NCI-H460 (cell line): Measurements from ENCODE around the gene GADD45G. TPM values are rescaled to one million over a fixed set of nuclear protein-coding genes. Genes with fewer than 3 reads are reported as not detected.

Experiments used
- DNase-seq: peaks from one replicate; pipeline ENCODE4 v3.0.0-alpha.2; 2016; ENCODE audit warnings: low read depth; ENCODE audit errors: extremely low read depth
- polyA plus RNA-seq: library from polyadenylated mRNA; depleted of rRNA; stranded (reverse); fragments of >200 nt; gene quantifications from 2 replicates; pipeline ENCODE4 v1.2.3, GENCODE V29; 2014; cell fraction: nucleus; rRNA removed
- total RNA-seq: library from RNA; depleted of rRNA; stranded (reverse); fragments of >200 nt; shearing (Covaris generic); gene quantifications from 2 replicates; pipeline ENCODE4 v1.2.3, GENCODE V29; 2014; rRNA removed

The GADD45G gene, protein sequence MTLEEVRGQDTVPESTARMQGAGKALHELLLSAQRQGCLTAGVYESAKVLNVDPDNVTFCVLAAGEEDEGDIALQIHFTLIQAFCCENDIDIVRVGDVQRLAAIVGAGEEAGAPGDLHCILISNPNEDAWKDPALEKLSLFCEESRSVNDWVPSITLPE
- 3.4 and 3.8 TPM in 2 replicates for total RNA-seq
- 2.5 and 10.9 TPM in 2 replicates for polyA plus RNA-seq

DNA sequence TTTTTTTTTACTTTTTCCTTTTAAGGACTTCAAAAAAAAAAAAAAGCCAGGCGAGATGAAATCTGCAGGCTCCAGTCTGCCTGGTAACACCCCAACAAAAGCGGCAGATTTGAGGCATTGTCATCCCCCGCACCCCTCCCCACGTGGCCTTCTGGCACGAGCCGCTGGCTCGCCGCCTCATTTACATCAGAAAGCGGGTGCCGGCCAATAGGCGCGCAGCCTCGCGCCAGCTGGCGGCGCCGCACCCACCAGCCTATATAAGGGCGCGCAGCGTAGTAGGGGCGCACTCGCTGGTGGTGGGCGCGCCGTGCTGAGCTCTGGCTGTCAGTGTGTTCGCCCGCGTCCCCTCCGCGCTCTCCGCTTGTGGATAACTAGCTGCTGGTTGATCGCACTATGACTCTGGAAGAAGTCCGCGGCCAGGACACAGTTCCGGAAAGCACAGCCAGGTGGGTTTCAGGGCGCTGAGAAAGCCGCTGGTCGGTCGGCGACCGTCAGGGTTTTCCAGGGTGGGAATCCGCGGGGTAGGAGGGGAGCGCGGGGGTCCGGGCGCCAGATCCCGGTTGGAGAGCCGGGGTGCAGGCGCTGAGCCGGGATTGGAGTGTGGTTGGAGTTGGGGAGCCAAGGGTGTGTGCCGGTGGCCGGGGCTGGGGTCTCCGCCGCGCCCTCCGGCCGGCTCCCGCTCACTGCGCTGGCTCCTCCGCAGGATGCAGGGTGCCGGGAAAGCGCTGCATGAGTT is at the start of gene GADD45G:
Gene GADD45G, plus strand, starts transcription at position 284 of the 736 bp plus-strand sequence. Its CDS starts 110 bp downstream, at position 394.
- peak; percentile 76 for DNase-seq

- no peak for DNase-seq
Measured at GRCh38 chr9:89555036-89555415, 49.8 kb upstream of the GADD45G start.

DNA sequence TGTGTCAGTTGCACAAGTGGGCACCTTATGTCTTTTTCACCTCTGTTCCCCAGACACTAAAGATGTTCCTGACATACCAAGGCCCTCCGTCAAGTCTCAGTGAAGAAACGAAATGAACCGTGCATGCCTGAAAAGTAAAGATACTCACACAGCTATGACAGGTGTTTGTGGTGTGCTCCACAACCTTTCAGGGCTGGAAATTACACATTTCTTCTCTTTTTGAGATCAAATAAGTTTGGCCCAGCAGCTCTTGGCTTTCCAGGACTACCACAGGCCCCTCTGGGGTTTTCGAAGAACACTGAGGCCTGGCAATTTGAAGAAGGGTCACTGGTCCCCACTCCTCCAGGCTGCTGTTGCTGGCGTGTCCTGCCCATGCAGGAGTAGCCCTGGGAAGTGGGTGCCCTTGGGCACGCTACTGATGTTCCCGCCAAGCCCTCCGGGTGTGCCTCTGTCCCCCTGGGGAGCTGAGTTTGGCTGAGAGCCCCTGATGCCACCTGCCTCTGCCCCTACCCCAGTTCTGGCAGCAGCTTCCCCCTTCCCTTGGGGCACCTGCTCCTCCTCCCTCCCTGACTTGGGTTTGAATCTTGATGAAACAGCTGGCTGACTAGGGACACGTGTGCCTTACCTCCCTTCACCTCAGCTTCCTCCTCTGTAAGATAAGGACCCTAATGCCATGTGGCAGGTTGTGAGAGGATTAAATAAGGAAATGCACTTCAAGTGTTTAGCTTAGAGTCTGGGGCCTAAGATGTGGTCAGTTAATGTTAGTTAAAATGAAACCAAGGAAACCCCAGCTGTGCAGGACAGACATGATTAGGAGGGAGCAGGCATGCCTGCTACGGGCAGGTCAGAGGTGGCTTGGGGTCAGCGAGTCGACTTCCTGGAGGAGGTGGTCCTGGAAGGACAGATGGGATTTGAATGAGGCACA is 49.1 kb upstream of the GADD45G start:
- DNase-seq: no peak

DNA sequence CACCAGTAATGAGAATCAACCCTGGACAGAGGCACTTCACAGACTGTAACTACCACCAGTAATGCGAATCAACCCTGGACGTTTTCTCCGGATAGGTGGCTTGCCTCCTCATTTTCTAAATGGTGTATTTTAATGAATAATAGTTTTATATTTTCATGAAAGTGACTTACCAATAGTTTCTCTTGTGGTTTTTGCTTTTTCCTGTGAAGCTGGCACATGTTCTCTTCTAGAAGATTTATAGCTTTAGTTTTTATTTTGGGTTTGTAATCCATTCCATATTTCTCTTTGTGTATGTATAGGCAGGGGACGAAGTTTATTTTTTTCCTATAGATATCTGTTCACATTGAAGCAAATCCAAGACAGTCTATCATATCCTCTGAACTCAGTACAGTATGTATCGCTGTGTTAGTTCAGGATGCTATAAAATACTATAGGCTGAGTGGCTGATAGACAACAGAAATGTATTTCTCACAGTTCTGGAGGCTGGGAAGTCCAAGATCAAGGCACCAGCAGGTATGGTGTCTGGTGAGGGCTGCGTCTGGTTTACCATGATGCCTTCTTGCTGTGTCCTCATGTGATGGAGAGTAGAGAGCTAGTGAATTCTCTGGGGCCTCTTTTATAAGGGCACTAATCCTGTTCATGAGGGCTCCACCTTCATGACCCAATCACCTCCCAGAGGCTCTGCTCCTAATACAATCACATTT is 46.5 kb upstream of the GADD45G start:
- no peak for DNase-seq

DNA sequence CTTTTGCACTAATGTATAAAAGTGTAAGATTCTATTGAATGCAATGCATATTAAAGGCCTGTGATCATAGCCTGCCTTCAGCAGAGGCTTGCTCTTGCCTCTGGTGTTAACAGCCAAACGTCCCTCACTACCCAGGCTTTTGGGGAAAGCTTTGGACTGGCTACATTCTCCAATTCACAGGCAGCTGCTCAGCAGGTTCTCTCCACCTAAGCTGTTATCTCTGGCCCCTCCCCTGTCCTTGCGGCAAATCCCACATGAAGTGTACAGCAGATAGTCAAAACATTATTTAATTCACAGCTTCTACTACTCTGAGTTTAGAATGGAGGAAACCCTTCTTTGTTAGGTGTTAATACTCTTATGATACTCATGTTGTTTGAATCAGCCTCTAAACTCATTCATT is 45.9 kb upstream of the GADD45G start:
- no peak for DNase-seq

- no peak for DNase-seq
Measured at GRCh38 chr9:89562186-89562814, 42.5 kb upstream of the GADD45G start.

DNA sequence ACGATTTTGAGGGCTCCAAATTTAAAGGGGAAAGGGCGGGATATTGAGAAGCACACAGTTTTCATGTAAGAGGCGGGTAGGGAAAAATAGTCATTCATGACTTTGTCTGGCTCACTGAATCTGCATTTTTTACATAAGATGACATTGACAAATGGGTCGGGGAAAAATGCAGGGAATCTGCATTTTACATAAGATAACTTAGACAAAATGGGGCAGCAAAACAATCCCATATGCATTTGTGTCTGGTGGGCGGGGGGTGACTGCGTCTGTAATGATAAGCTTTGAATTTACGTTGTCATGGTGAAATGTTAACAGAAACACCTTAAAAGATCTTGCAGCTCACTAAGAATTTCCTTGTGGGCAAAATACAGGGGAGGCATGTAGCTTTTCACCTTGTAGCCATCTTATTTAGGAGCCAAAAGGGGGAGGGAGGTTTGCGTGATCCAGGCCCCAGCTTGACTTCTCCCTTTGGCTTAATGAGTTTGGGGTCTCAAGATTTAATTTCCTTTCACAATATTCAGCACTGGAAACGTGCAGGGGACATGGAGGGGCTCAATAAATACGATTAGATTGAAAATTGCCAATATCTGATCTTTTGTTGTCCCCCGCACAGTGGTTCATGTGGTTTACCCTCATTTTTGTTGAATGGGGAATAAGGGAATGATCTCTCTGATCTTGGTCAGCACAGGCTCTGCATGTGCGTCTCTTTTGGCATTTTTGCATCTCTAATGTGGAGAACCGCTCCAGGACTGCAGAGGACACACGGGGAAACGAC is 41.1 kb upstream of the GADD45G start:
- DNase-seq: no peak

DNA sequence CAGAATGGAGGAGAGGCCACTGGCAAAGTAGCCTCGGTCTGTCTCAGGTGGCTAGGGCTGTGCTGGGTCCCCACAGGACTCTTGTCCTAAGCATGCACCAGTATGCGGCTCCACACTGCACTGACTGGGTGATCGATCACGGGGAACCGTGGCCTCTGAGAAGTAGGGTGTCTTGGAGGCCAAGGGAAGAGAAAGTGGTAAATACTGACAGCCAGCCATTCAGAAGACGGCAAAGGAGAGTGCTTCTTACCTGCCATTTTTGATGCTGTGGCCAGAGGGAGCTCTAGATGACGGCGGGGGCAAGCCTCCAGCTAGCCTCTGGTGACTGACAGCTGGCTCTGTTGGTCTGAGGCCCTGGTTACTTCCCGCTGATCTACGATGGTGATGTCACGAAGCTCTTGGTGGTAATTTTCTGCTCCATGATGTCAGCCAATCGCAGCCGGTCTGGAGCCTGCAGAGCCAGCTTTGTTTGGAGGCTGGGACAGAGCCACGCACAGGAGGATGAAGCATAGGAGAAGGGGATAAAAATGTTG is 40.4 kb upstream of the GADD45G start:
- peak; percentile 26 for DNase-seq

DNA sequence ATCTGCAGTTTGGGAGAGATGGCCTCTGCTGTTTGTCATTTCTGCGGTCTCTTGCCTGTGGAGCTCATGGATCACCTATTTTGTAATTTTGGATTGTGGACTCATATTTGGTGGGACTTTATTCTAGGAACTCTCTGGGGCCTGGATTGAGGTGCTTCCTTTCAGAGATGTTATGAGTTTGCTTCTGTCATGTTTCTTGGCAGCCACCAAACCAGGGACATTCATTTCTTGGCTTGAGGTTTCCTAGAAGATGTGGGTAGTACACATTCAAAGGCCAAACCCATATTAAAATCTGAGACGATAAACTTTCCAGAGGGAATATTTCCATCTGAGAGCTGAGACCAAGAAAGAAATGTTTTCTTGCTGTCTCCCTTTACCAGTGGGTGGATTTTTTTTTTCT is 37.2 kb upstream of the GADD45G start:
- no peak for DNase-seq

DNA sequence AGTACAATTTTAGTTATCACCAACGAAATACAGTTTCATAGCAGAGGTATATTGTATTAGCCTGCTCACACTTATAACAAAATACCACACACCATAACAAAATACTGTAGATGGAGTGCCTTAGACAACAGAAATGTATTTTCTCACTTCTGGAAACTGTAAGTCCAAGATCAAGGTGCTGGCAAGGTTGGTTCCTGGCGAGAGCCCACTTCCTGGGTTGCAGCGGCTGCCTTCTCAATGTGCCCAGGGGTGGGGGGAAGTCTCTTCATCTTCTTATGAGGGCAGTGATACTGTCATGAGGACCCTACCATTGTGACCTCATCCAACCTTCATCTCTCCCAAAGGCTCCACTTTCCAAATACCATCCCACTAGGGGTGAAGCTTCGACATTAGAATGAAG is 30.5 kb upstream of the GADD45G start:
- no peak for DNase-seq

DNA sequence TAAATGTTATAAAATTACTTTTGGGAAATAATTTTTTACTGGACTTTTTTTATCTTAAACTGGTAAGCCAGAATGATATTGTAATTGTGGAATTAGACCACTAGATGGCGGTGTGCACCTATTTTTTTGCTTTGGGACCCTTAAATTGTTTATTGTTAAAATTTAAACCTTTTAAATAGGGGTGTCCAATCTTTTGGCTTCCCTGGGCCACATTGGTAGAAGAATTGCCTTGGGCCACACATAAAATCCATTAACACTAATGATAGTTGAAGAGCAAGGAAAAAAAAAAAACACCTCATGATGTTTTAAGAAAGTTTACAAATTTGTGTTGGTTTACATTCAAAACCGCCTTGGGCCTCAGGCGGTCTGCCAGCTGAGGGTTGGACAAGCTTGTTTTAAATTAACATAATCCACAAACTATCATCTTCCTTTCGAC is 28.4 kb upstream of the GADD45G start:
- peak; percentile 26 for DNase-seq

DNA sequence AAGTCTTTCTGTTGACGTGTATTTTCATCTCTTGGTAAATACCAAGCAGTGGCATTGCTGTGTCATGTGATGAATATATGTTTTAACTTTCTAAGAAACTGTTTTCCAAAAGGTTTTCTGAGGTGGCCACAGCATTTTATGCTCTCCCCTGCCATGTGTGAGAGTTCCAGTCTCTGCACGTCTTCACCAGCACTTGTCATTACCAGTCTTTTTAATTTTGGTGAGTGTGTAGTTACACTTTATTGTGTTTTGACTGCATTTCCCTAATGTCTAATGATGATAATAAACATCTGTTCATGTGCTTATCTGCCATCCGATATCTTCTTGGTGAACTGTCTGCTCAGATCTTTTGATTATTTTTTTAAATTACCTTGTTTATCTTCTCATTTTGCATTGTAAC is 27.4 kb upstream of the GADD45G start:
- no peak for DNase-seq

GRCh38 chr9:89579741-89580385 is 24.9 kb upstream of the GADD45G start:
- no peak for DNase-seq

DNA sequence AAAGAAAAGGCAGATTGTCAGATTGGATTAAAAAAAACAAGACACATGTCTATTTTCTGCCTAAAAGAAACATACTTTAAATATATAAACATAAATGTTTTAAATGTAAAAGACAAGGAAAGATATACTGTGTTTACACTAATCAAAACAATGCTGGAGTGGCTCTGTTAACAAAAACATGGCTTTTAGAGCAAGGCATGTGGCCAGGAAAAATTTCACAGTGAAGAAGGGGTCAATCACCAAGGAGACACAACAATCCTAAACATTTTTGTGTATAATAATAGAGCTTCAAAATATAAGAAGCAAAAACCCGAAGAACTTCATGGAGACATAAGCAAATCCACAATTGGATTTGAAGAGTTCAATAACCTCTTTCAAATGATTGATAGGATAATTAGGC is 18.5 kb upstream of the GADD45G start:
- no peak for DNase-seq

- DNase-seq: no peak
Measured at GRCh38 chr9:89588271-89588879, 16.4 kb upstream of the GADD45G start.

GRCh38 chr9:89590415-89590814 is 14.4 kb upstream of the GADD45G start:
- no peak for DNase-seq

DNA sequence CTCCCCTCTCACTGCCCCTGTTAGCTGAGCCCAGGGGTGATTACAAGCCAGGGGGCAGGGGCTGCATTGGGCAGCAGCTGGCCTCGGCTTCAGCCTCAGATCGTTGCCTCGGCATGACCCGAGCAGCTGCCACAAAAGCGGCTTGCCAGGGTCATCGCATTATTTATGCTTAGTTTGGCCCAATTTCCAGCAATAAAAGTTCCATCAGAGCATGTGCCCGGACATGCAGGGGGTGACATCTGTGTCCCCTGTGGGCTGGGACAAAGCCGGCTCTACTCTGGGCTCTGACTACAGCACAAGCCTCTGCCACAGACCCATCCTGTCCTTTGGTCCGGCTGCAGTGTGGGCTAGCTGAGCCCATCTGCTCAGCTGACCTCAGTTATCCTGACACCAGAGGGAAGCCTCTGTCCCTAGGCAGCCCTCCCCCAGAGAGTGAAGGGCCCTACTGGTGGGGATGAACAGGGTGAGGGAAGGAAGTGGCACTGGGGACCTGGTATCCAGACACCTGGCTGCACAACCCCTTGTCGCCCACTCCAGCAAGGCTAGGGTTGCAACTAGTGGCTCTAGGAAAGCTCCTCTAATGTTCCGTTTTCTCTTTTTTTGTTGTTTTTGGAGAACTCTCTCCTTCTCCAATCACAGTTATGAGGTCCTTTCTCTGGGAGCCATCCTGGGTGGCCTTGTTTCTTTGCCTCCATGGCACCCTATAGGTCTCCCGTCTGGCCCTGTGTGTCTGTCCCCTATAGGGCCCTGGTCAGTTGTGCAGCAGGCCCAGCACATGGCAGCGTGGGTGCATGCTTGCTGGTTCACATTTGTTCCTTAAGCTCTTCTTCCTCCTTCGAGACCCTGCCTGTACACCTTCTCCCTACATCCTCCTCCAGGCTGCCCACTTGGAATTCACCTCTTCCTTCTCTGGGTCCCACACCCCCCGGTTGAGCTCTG is 13.3 kb upstream of the GADD45G start:
- DNase-seq: no peak
